WTC11 (cell line): Measurements from ENCODE around the gene PLPPR3. TPM values are rescaled to one million over a fixed set of nuclear protein-coding genes. Genes with fewer than 3 reads are reported as not detected.

Experiments used
- ATAC-seq: fragments of 200-7000 bp; cut with Tn5 transposase; 2 replicates; pipeline ENCODE4 v1.10.0; 2021; ENCODE audit warnings: mild to moderate bottlenecking, moderate library complexity
- Bru-seq: library from RNA; stranded (reverse); fragments of 400-500 nt; gene quantifications from one replicate; lab custom pipeline; 2021; lab: Mats Ljungman, UMichigan
- CTCF ChIA-PET: fragments of 300-600 bp; sonication (Branson Sonifier 250); formaldehyde crosslinking; loops from one replicate; lab custom pipeline; 2021; ENCODE audit warnings: antibody characterized with exemption; lab: Charles Lee
- POLR2A ChIA-PET: fragments of 350-600 bp; sonication (Branson Sonifier 250); formaldehyde crosslinking; loops from one replicate; lab custom pipeline; 2021; ENCODE audit warnings: antibody characterized with exemption; lab: Charles Lee
- DNase-seq: peaks from one replicate; pipeline ENCODE4 v3.0.0; 2021; ENCODE audit warnings: low spot score
- H3K27ac Mint-ChIP-seq: 2 replicates; pipeline ENCODE4 v1.8.0; 2021; ENCODE audit warnings: mixed read lengths
- H3K27me3 Mint-ChIP-seq: 2 replicates; pipeline ENCODE4 v1.8.0; 2021; ENCODE audit warnings: low read depth, mild to moderate bottlenecking, moderate library complexity, mixed read lengths
- H3K36me3 Mint-ChIP-seq: 2 replicates; pipeline ENCODE4 v1.8.0; 2021; ENCODE audit warnings: mixed read lengths
- H3K4me1 Mint-ChIP-seq: 2 replicates; pipeline ENCODE4 v1.8.0; 2022; ENCODE audit warnings: mixed read lengths
- H3K4me3 Mint-ChIP-seq: 2 replicates; pipeline ENCODE4 v1.8.0; 2021; ENCODE audit warnings: mild to moderate bottlenecking, moderate library complexity, mixed read lengths
- H3K9me3 Mint-ChIP-seq: 2 replicates; pipeline ENCODE4 v1.8.0; 2021; ENCODE audit warnings: mixed read lengths
- ATF2 ChIP-seq: sonication (generic); formaldehyde crosslinking; IDR thresholded peaks from 2 replicates; pipeline ENCODE4 v1.8.1; 2022; ENCODE audit warnings: low read depth, missing genetic modification reagents, borderline replicate concordance
- CDX4 ChIP-seq: fragments of 250-450 bp; sonication (Bioruptor Pico); IDR thresholded peaks from 2 replicates; pipeline ENCODE4 v1.9.0; 2021; ENCODE audit warnings: moderate library complexity, mild to moderate bottlenecking, inconsistent platforms, borderline replicate concordance
- NFATC4 ChIP-seq: fragments of 250-450 bp; sonication (Bioruptor Pico); IDR thresholded peaks from 2 replicates; pipeline ENCODE4 v1.9.0; 2021; ENCODE audit warnings: mild to moderate bottlenecking
- NR1H2 ChIP-seq: sonication (generic); formaldehyde crosslinking; IDR thresholded peaks from 2 replicates; pipeline ENCODE4 v1.9.0; 2021; ENCODE audit warnings: mild to moderate bottlenecking, moderate library complexity, missing genetic modification reagents
- SMAD3 ChIP-seq: sonication (generic); formaldehyde crosslinking; IDR thresholded peaks from 2 replicates; pipeline ENCODE4 v1.8.0; 2022; ENCODE audit warnings: missing genetic modification reagents, mild to moderate bottlenecking, borderline replicate concordance
- SP1 ChIP-seq: sonication (generic); formaldehyde crosslinking; conservative IDR thresholded peaks from 2 replicates; pipeline ENCODE4 v1.8.1; 2022; ENCODE audit warnings: missing genetic modification reagents
- ZNF121 ChIP-seq: sonication (generic); formaldehyde crosslinking; IDR thresholded peaks from 2 replicates; pipeline ENCODE4 v1.8.0; 2023; ENCODE audit warnings: missing genetic modification reagents
- ZNF138 ChIP-seq: sonication (generic); formaldehyde crosslinking; conservative IDR thresholded peaks from 2 replicates; pipeline ENCODE4 v1.8.1; 2022; ENCODE audit warnings: mild to moderate bottlenecking, moderate library complexity, missing genetic modification reagents
- ZNF416 ChIP-seq: fragments of 250-450 bp; sonication (Bioruptor Pico); IDR thresholded peaks from 2 replicates; pipeline ENCODE4 v1.9.0; 2021; ENCODE audit warnings: mild to moderate bottlenecking, inconsistent platforms
- long read RNA-seq, 3 experiments: library from RNA in 1 of 3; library from capped mRNA in 1 of 3; library from polyadenylated mRNA in 1 of 3; unstranded in 2 of 3; stranded (forward) in 1 of 3; transcript quantifications; one replicate each; pipeline ENCODE4 v2.0.0, GENCODE V29; 2021
- total RNA-seq: library from RNA; stranded (reverse); gene quantifications from 3 replicates; pipeline ENCODE4 v1.2.3, GENCODE V29; 2021
- TF ChIP-seq, protein P1 (sequence below): sonication (generic); formaldehyde crosslinking; IDR thresholded peaks from 2 replicates; pipeline ENCODE4 v1.8.1; 2023; ENCODE audit warnings: mild to moderate bottlenecking, missing genetic modification reagents
- TF ChIP-seq, protein P2 (sequence below): sonication (generic); formaldehyde crosslinking; IDR thresholded peaks from 2 replicates; pipeline ENCODE4 v1.8.0; 2023; ENCODE audit warnings: missing genetic modification reagents
- TF ChIP-seq, protein P3 (sequence below): fragments of 250-450 bp; sonication (Bioruptor Pico); IDR thresholded peaks from 2 replicates; pipeline ENCODE4 v1.9.0; 2021; ENCODE audit warnings: mild to moderate bottlenecking
- TF ChIP-seq, protein P4 (sequence below): sonication (generic); formaldehyde crosslinking; conservative IDR thresholded peaks from 2 replicates; pipeline ENCODE4 v1.8.1; 2022; ENCODE audit warnings: mild to moderate bottlenecking, missing genetic modification reagents

Gene PLPPR3, protein sequence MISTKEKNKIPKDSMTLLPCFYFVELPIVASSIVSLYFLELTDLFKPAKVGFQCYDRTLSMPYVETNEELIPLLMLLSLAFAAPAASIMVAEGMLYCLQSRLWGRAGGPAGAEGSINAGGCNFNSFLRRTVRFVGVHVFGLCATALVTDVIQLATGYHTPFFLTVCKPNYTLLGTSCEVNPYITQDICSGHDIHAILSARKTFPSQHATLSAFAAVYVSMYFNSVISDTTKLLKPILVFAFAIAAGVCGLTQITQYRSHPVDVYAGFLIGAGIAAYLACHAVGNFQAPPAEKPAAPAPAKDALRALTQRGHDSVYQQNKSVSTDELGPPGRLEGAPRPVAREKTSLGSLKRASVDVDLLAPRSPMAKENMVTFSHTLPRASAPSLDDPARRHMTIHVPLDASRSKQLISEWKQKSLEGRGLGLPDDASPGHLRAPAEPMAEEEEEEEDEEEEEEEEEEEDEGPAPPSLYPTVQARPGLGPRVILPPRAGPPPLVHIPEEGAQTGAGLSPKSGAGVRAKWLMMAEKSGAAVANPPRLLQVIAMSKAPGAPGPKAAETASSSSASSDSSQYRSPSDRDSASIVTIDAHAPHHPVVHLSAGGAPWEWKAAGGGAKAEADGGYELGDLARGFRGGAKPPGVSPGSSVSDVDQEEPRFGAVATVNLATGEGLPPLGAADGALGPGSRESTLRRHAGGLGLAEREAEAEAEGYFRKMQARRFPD
- total RNA-seq: 60.6 to 86.8 TPM (median 83.9 TPM) in 3 replicates
- percentile 42 among the genes with signal in this experiment for Bru-seq, nascent RNA
- long read RNA-seq, experiment 1, transcript PLPPR3-204 (8 exons, 2,328 nt): major isoform, 111 of 179 reads
- long read RNA-seq, experiment 1, partial matches to known transcripts: 56 of 179 reads
- long read RNA-seq, experiment 1, other reads (novel, unspliced or antisense): 12 of 179 reads
- long read RNA-seq, experiment 2, transcript PLPPR3-204 (8 exons, 2,328 nt): major isoform, 12 of 87 reads
- long read RNA-seq, experiment 2, partial matches to known transcripts: 37 of 87 reads
- long read RNA-seq, experiment 2, other reads (novel, unspliced or antisense): 38 of 87 reads
- long read RNA-seq, experiment 3: 0 reads

DNA sequence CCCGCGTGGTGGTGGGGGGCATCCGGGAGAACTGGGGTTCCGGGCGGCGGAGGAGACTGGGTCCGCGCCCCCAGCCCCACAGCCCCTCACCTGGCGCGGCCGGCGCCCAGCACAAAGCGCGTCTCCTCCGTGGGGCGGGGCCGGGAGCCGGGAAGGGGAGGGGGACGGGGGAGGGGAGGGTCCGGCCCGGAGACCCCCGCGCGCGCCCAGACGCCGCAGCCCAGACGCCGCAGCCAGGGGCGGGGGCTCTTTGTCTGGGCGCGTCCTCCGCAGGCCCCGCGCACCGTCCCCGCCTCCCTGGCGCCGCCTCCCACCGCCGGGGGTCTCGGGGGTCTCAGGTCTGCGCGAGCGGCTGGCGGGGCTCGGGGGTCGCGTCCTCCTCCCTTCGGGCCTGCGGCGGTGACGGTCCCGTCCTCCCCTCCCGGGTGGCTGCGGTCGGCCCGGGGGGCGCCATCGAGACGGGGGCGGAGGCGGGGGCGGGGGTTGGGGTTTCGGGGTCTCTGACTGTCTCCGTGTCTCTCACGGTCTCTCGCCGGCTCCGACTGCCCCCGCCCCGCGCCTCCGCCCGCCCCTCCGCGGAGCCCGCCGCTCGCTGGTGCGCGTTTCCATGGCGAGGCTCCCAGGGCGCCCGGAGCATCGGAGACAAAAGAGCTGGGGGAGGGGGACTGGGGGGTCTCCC lies at the start of gene PLPPR3:
PLPPR3 (minus strand) TSS at position 131 of the 679 bp plus-strand sequence. CDS start 396 bp downstream, outside the sequence.
- Mint-ChIP-seq H3K4me3 (peak within 1 kb of the TSS; percentile 66), H3K27ac (no peak within 1 kb of the TSS), H3K27me3 (no peaks in the 10 kb centered on the region), H3K4me1 (peaks cover 7% of the 10 kb centered on the region), H3K9me3 (no peaks in the 10 kb centered on the region), H3K36me3 (no peaks in the 10 kb centered on the region; the same call in 1 of the 2 replicates)
- ChIA-PET POLR2A (no interaction called here), CTCF (interaction anchor here (0.6 kb wide), 1 partner anchor 80 kb away, joined by 3 read pairs; no protein-coding TSS in a partner anchor)
- TF ChIP-seq SMAD3 (CRISPR knock-in tag) (no peak), SP1 (CRISPR knock-in tag) (peak; percentile 73)
- peak; percentile 63 for DNase-seq
- ATAC-seq: peak; percentile 71

DNA sequence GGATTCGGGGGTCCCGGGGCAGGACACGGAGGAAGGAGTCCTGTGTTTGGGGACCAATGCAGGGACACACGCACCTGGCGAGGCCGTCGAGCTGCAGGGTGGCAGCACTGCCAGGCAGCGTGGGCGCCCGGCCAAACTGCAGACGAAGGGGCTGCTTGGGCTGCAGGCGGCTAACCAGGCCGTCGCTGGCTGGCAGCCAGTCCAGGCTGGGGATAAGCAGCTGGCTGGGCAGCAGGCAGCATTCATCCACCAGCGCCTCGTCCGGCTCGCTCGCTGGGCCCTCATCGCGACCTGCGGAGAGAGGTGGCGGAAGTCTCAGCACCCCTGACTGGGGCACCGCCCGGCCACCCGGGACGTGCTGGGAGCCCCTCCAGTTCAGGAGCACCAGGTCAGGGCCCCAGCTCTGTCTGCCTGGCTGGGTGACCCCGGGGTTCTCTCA lies 49.2 kb upstream of the PLPPR3 start:
- ChIA-PET CTCF (interaction anchor here (2.1 kb wide), 1 partner anchor 48 kb away, joined by 7 read pairs; no protein-coding TSS in a partner anchor), POLR2A (interaction anchor here (0.6 to 0.8 kb wide), 2 partner anchors 27 to 62 kb away, joined by 3 to 4 read pairs; no protein-coding TSS in a partner anchor)
- DNase-seq (no peak), ATAC-seq (no peak)
- Mint-ChIP-seq H3K27ac (no peak overlapping the region), H3K4me1 (peaks cover 5% of the 10 kb centered on the region), H3K9me3 (no peaks in the 10 kb centered on the region), H3K36me3 (peaks cover 16% of the 10 kb centered on the region), H3K27me3 (no peaks in the 10 kb centered on the region), H3K4me3 (no peak overlapping the region)
- TF ChIP-seq SP1 (CRISPR knock-in tag) (no peak), ZNF138 (no peak), ATF2 (no peak), NR1H2 (CRISPR knock-in tag) (no peak), ZNF416 (CRISPR knock-in tag) (no peak), NFATC4 (CRISPR knock-in tag) (no peak)
- TF ChIP-seq, protein P1, sequence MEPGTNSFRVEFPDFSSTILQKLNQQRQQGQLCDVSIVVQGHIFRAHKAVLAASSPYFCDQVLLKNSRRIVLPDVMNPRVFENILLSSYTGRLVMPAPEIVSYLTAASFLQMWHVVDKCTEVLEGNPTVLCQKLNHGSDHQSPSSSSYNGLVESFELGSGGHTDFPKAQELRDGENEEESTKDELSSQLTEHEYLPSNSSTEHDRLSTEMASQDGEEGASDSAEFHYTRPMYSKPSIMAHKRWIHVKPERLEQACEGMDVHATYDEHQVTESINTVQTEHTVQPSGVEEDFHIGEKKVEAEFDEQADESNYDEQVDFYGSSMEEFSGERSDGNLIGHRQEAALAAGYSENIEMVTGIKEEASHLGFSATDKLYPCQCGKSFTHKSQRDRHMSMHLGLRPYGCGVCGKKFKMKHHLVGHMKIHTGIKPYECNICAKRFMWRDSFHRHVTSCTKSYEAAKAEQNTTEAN (CRISPR knock-in tag): no peak
- TF ChIP-seq, protein P2, sequence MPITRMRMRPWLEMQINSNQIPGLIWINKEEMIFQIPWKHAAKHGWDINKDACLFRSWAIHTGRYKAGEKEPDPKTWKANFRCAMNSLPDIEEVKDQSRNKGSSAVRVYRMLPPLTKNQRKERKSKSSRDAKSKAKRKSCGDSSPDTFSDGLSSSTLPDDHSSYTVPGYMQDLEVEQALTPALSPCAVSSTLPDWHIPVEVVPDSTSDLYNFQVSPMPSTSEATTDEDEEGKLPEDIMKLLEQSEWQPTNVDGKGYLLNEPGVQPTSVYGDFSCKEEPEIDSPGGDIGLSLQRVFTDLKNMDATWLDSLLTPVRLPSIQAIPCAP (CRISPR knock-in tag): no peak
- TF ChIP-seq, protein P3, sequence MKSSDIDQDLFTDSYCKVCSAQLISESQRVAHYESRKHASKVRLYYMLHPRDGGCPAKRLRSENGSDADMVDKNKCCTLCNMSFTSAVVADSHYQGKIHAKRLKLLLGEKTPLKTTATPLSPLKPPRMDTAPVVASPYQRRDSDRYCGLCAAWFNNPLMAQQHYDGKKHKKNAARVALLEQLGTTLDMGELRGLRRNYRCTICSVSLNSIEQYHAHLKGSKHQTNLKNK (CRISPR knock-in tag): no peak
- TF ChIP-seq, protein P4, sequence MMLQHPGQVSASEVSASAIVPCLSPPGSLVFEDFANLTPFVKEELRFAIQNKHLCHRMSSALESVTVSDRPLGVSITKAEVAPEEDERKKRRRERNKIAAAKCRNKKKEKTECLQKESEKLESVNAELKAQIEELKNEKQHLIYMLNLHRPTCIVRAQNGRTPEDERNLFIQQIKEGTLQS: no peak

DNA sequence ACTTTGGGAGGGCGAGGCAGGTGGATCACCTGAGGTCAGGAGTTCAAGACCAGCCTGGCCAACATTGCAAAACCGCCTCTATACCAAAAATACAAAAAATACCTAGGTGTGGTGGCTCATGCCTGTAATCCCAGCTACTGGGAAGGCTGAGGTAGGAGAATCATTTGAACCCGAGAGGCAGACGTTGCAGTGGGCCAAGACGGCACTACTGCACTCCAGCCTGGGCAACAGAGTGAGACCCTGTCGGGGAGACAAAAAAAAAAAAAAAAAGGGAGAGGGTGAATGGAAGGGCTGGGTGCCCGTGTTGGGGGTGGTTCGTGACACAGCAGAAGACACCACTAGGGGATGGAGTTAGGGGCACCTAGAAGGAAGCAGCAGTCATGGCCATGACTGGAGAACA lies 48.6 kb upstream of the PLPPR3 start:
- no peak for DNase-seq
- TF ChIP-seq CDX4 (CRISPR knock-in tag): no peak
- TF ChIP-seq ZNF121: peak; percentile 72
- ATAC-seq: no peak
- Mint-ChIP-seq H3K27ac (no peak overlapping the region), H3K27me3 (no peaks in the 10 kb centered on the region), H3K9me3 (no peaks in the 10 kb centered on the region), H3K4me1 (peaks cover 5% of the 10 kb centered on the region), H3K4me3 (no peak overlapping the region), H3K36me3 (peaks cover 12% of the 10 kb centered on the region)
- ChIA-PET CTCF (no interaction called here), POLR2A (no interaction called here)
